Panc1 (cell line): ENCODE measurements around the gene C2CD2. TPM values are rescaled to one million over a fixed set of nuclear protein-coding genes. Genes with fewer than 3 reads are reported as not detected.
"Not testable (repeated sequence)": the region's sequence is repeated elsewhere in the genome, so short reads cannot be mapped to it uniquely, and the experiment has no call there.

Experiments used
- ATAC-seq: fragments of 200-7000 bp; cut with Tn5 transposase; 2 replicates; pipeline ENCODE4 v1.9.1; 2020; ENCODE audit warnings: mild to moderate bottlenecking, moderate library complexity
- BruUV-seq: library from RNA; stranded (reverse); fragments of 400-500 nt; replicated peaks from 2 replicates; lab custom pipeline; 2021; lab: Mats Ljungman, UMichigan
- CTCF ChIA-PET: fragments of 300-600 bp; sonication (Branson Sonifier 250); formaldehyde crosslinking; loops from one replicate; lab custom pipeline; 2022; ENCODE audit warnings: antibody characterized with exemption; lab: Charles Lee
- POLR2A ChIA-PET: fragments of 300-600 bp; sonication (Branson Sonifier 250); formaldehyde crosslinking; loops from one replicate; lab custom pipeline; 2022; ENCODE audit warnings: antibody characterized with exemption; lab: Charles Lee
- DNase-seq: peaks from one replicate; pipeline ENCODE4 v3.0.0-alpha.2; 2010; ENCODE audit warnings: low read depth, low spot score
- H3K27ac ChIP-seq: 2 replicates; pipeline ENCODE4 v1.5.1; 2011; ENCODE audit warnings: mild to moderate bottlenecking, low read length, inconsistent platforms
- H3K27me3 ChIP-seq: fragments of 200-500 bp; sonication (Bioruptor generic); 2 replicates; pipeline ENCODE4 v1.6.0; 2014; ENCODE audit warnings: low read length, inconsistent platforms; ENCODE audit not compliant: control insufficient read depth, insufficient read depth
- H3K36me3 ChIP-seq: fragments of 200-500 bp; sonication (Bioruptor generic); 2 replicates; pipeline ENCODE4 v1.5.1; 2014; ENCODE audit warnings: inconsistent platforms, mild to moderate bottlenecking, low read length, moderate library complexity; ENCODE audit not compliant: control insufficient read depth, insufficient read depth
- H3K4me1 ChIP-seq: 2 replicates; pipeline ENCODE4 v1.5.1; 2011; ENCODE audit warnings: inconsistent platforms, mild to moderate bottlenecking, low read length, moderate library complexity; ENCODE audit not compliant: control insufficient read depth, insufficient read depth
- H3K4me3 ChIP-seq, 2 experiments: 2 replicates each; pipeline ENCODE4 v1.5.1; 2011 to 2012; ENCODE audit warnings: low read depth in 2 of 2, low read length in 2 of 2, mild to moderate bottlenecking in 2 of 2, inconsistent platforms in 1 of 2, moderate library complexity in 1 of 2
- H3K9me3 ChIP-seq: fragments of 200-500 bp; sonication (Bioruptor generic); 2 replicates; pipeline ENCODE4 v1.5.1; 2014; ENCODE audit warnings: low read depth, mild to moderate bottlenecking, inconsistent platforms, low read length, moderate library complexity; ENCODE audit not compliant: control insufficient read depth, insufficient read depth
- POLR2AphosphoS5 ChIP-seq: IDR thresholded peaks from 2 replicates; pipeline ENCODE4 v1.6.1; 2012; ENCODE audit warnings: mild to moderate bottlenecking, low read depth, low read length, moderate library complexity
- SIN3A ChIP-seq: IDR thresholded peaks from 2 replicates; pipeline ENCODE4 v1.6.1; 2012; ENCODE audit warnings: low read depth, mild to moderate bottlenecking, low read length, moderate library complexity, borderline replicate concordance; ENCODE audit not compliant: insufficient read depth
- TCF7L2 ChIP-seq: IDR thresholded peaks from 2 replicates; pipeline ENCODE4 v1.6.1; 2011; ENCODE audit warnings: mild to moderate bottlenecking, low read depth, low read length, inconsistent platforms
- in situ Hi-C: cut with HindIII; loops from 2 replicates; pipeline ENCODE4 v1.10.0; 2016; ENCODE audit warnings: low sequenced_read_pairs, low pct_unique_long_range_greater_than_20kb
- intact Hi-C: fragments of 100-400 bp; cut with micrococcal nuclease; formaldehyde crosslinking; loops from one replicate; pipeline ENCODE4 v1.10.0; 2022; ENCODE audit not compliant: unreplicated experiment
- total RNA-seq: library from RNA; stranded (reverse); gene quantifications from one replicate; pipeline ENCODE4 v1.2.1, GENCODE V29; 2021; ENCODE audit not compliant: unreplicated experiment
- TF ChIP-seq, protein P1 (sequence below), 2 experiments: IDR thresholded peaks; 2 replicates each; pipeline ENCODE4 v1.6.1; 2011 to 2012; ENCODE audit warnings: low read depth in 2 of 2, control low read depth in 1 of 2, low read length in 1 of 2, mild to moderate bottlenecking in 1 of 2, moderate library complexity in 1 of 2; ENCODE audit not compliant: insufficient read depth in 1 of 2
- TF ChIP-seq, protein P2 (sequence below): fragments of 450-650 bp; IDR thresholded peaks from 2 replicates; pipeline ENCODE4 v1.5.1; 2017; ENCODE audit warnings: mild to moderate bottlenecking

Gene C2CD2
- total RNA-seq, 1 experiment from 2014 or later, result 14.0 TPM

DNA sequence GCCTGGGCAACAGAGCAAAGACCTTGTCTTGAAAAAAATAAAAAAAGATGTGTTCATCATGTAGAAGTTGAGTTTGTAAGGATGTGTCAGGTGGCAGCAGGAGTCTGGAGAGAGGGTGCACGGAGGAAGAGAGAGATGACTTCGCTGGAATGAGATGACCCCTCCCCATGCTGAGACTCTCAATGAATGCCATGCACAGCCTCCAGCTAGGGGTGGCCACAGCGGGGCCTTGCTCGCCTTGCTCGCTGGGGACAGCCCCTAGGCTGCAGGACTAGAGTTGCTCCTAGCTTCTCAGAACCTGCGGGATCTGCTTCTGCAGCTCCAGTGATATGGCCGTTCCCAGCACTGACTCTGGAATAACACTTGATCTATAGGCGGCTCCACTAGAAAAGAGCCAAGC is 6.6 kb upstream of the C2CD2 start:
- ATAC-seq (no peak), DNase-seq (no peak)
- in situ Hi-C loops (no loop called here), intact Hi-C loops (no loop called here)
- ChIA-PET CTCF (no interaction called here), POLR2A (interaction anchor here (0.7 kb wide), 1 partner anchor 16 kb away, joined by 14 read pairs; no protein-coding TSS in a partner anchor)
- no peaks in the 10 kb centered on the region for H3K36me3 ChIP-seq
- TF ChIP-seq, protein P1, sequence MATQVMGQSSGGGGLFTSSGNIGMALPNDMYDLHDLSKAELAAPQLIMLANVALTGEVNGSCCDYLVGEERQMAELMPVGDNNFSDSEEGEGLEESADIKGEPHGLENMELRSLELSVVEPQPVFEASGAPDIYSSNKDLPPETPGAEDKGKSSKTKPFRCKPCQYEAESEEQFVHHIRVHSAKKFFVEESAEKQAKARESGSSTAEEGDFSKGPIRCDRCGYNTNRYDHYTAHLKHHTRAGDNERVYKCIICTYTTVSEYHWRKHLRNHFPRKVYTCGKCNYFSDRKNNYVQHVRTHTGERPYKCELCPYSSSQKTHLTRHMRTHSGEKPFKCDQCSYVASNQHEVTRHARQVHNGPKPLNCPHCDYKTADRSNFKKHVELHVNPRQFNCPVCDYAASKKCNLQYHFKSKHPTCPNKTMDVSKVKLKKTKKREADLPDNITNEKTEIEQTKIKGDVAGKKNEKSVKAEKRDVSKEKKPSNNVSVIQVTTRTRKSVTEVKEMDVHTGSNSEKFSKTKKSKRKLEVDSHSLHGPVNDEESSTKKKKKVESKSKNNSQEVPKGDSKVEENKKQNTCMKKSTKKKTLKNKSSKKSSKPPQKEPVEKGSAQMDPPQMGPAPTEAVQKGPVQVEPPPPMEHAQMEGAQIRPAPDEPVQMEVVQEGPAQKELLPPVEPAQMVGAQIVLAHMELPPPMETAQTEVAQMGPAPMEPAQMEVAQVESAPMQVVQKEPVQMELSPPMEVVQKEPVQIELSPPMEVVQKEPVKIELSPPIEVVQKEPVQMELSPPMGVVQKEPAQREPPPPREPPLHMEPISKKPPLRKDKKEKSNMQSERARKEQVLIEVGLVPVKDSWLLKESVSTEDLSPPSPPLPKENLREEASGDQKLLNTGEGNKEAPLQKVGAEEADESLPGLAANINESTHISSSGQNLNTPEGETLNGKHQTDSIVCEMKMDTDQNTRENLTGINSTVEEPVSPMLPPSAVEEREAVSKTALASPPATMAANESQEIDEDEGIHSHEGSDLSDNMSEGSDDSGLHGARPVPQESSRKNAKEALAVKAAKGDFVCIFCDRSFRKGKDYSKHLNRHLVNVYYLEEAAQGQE (IDR thresholded peaks at IDR 0.05; ENCODE audit: insufficient read depth in 1 of 2, low read depth in 2 of 2, low read length in 1 of 2), result no peak
- TF ChIP-seq SIN3A, result no peak
- TF ChIP-seq POLR2AphosphoS5, result no peak
- TF ChIP-seq, protein P2, sequence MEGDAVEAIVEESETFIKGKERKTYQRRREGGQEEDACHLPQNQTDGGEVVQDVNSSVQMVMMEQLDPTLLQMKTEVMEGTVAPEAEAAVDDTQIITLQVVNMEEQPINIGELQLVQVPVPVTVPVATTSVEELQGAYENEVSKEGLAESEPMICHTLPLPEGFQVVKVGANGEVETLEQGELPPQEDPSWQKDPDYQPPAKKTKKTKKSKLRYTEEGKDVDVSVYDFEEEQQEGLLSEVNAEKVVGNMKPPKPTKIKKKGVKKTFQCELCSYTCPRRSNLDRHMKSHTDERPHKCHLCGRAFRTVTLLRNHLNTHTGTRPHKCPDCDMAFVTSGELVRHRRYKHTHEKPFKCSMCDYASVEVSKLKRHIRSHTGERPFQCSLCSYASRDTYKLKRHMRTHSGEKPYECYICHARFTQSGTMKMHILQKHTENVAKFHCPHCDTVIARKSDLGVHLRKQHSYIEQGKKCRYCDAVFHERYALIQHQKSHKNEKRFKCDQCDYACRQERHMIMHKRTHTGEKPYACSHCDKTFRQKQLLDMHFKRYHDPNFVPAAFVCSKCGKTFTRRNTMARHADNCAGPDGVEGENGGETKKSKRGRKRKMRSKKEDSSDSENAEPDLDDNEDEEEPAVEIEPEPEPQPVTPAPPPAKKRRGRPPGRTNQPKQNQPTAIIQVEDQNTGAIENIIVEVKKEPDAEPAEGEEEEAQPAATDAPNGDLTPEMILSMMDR, result no peak
- TF ChIP-seq TCF7L2, result no peak
- no peak overlapping the region for H3K4me3 ChIP-seq
- no peaks in the 10 kb centered on the region for H3K9me3 ChIP-seq
- no TSS peak for BruUV-seq
- no peak overlapping the region for H3K27ac ChIP-seq
- H3K27me3 ChIP-seq, result no peaks in the 10 kb centered on the region
- peaks cover 23% of the 10 kb centered on the region for H3K4me1 ChIP-seq

- POLR2A ChIA-PET, ATAC-seq, H3K27me3 ChIP-seq, BruUV-seq, in situ Hi-C loops, H3K27ac ChIP-seq, intact Hi-C loops, H3K36me3 ChIP-seq, H3K9me3 ChIP-seq, CTCF ChIA-PET, H3K4me3 ChIP-seq, DNase-seq: not testable (repeated sequence)
- H3K4me1 ChIP-seq, result peaks cover 23% of the 10 kb centered on the region
These were observed 5.9 kb upstream of the C2CD2 start for GRCh38 chr21:41959697-41960096.

DNA sequence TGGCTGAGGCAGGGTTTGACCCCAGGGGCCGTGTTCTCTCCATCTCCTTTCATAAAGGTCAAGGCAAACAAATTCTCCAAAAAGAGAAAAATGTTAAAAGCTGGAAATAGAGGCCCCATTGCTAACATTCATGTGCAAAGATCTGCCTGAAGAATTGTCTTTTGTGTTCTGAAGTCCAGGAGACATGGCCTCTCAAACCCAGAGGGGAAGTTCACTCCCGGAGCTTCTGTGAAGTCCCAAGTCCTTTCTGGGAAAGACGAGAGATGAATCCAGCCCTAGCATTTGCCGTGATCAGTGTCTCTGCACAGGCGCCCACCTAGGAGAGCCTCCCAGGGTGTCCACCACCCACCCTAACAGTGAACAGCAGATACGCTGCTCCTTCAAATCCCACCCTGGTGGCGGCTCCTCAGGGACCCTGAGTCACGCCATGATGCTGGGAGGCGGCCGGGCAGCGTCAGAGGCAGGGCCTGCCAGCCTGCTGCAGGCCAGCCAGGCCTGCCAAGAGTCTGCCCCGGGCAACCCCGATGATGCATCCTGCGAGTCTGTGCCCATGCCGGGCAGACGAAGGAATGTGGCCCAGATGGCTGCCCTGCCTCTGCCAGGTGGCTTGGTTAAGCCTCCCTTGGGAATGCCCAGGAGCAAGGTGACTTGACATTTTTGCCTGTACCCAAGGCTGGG is 5.2 kb upstream of the C2CD2 start:
- in situ Hi-C loops, result no loop called here
- no peaks in the 10 kb centered on the region for H3K27me3 ChIP-seq
- no peak for DNase-seq
- BruUV-seq, result no TSS peak
- peak overlapping the region; percentile 51; the same call in 1 of the 2 replicates for H3K27ac ChIP-seq
- H3K4me3 ChIP-seq, result no peak overlapping the region
- CTCF ChIA-PET, result no interaction called here
- POLR2A ChIA-PET, result no interaction called here
- no peaks in the 10 kb centered on the region for H3K36me3 ChIP-seq
- intact Hi-C loops, result no loop called here
- ATAC-seq, result no peak
- TF ChIP-seq, protein P2, result no peak
- TF ChIP-seq, protein P1 (IDR thresholded peaks at IDR 0.05; ENCODE audit: insufficient read depth in 1 of 2, low read depth in 2 of 2, low read length in 1 of 2), result no peak
- TF ChIP-seq SIN3A (no peak), TCF7L2 (no peak), POLR2AphosphoS5 (no peak)
- no peaks in the 10 kb centered on the region for H3K9me3 ChIP-seq
- H3K4me1 ChIP-seq, result peaks cover 23% of the 10 kb centered on the region
